ENCODE results near the gene LSM14A. TPM values are rescaled to one million over a fixed set of nuclear protein-coding genes. Genes with fewer than 3 reads are reported as not detected.
"Not testable (repeated sequence)": the region's sequence is repeated elsewhere in the genome, so short reads cannot be mapped to it uniquely, and the experiment has no call there.

Gene LSM14A
- polyA plus RNA-seq, 1 donor, result 105 TPM

GRCh38 chr19:34154401-34154800 is 17.9 kb upstream of the LSM14A start:
- no peaks in the 10 kb centered on the region for H3K4me1 ChIP-seq (ENCODE audit: control insufficient read depth, insufficient read depth, low read length)
- DNase-seq, result no peak
- no peaks in the 10 kb centered on the region for H3K36me3 ChIP-seq (ENCODE audit: control insufficient read depth, insufficient read depth, low read length)
- no peak overlapping the region for H3K27ac ChIP-seq (ENCODE audit: low read length)
- no peaks in the 10 kb centered on the region for H3K9me3 ChIP-seq (ENCODE audit: control insufficient read depth, low read depth, low read length)
- WGBS (ENCODE audit: insufficient coverage, low lambda C conversion rate), result no CpG with 5 or more reads among the region's 2 CpGs
- H3K27me3 ChIP-seq (ENCODE audit: control insufficient read depth, insufficient read depth, low read length), result no peaks in the 10 kb centered on the region
- no peak overlapping the region for H3K4me3 ChIP-seq (ENCODE audit: low read length)

GRCh38 chr19:34155686-34156085 is 16.6 kb upstream of the LSM14A start:
- 80% methylated on average over 2 of the region's 5 CpGs for WGBS (ENCODE audit: insufficient coverage, low lambda C conversion rate)
- H3K36me3 ChIP-seq (ENCODE audit: control insufficient read depth, insufficient read depth, low read length), result no peaks in the 10 kb centered on the region
- H3K27ac ChIP-seq (ENCODE audit: low read length), result no peak overlapping the region
- no peaks in the 10 kb centered on the region for H3K27me3 ChIP-seq (ENCODE audit: control insufficient read depth, insufficient read depth, low read length)
- H3K9me3 ChIP-seq (ENCODE audit: control insufficient read depth, low read depth, low read length), result no peaks in the 10 kb centered on the region
- DNase-seq, result no peak
- no peaks in the 10 kb centered on the region for H3K4me1 ChIP-seq (ENCODE audit: control insufficient read depth, insufficient read depth, low read length)
- H3K4me3 ChIP-seq (ENCODE audit: low read length), result no peak overlapping the region

- H3K36me3 ChIP-seq (ENCODE audit: control insufficient read depth, insufficient read depth, low read length); H3K27ac ChIP-seq (ENCODE audit: low read length); H3K27me3 ChIP-seq (ENCODE audit: control insufficient read depth, insufficient read depth, low read length); H3K9me3 ChIP-seq (ENCODE audit: control insufficient read depth, low read depth, low read length); H3K4me1 ChIP-seq (ENCODE audit: control insufficient read depth, insufficient read depth, low read length); DNase-seq; H3K4me3 ChIP-seq (ENCODE audit: low read length): not testable (repeated sequence)
- no CpG with 5 or more reads among the region's 7 CpGs for WGBS (ENCODE audit: insufficient coverage, low lambda C conversion rate)
Measured at GRCh38 chr19:34158966-34159365, 13.3 kb upstream of the LSM14A start.

GRCh38 chr19:34159541-34159940 is 12.8 kb upstream of the LSM14A start:
- H3K4me1 ChIP-seq (ENCODE audit: control insufficient read depth, insufficient read depth, low read length); H3K27me3 ChIP-seq (ENCODE audit: control insufficient read depth, insufficient read depth, low read length); H3K4me3 ChIP-seq (ENCODE audit: low read length); H3K9me3 ChIP-seq (ENCODE audit: control insufficient read depth, low read depth, low read length); DNase-seq; H3K36me3 ChIP-seq (ENCODE audit: control insufficient read depth, insufficient read depth, low read length); H3K27ac ChIP-seq (ENCODE audit: low read length): not testable (repeated sequence)
- no CpG with 5 or more reads among the region's 5 CpGs for WGBS (ENCODE audit: insufficient coverage, low lambda C conversion rate)

GRCh38 chr19:34161902-34162301 is 10.4 kb upstream of the LSM14A start:
- no CpG with 5 or more reads among the region's 2 CpGs for WGBS (ENCODE audit: insufficient coverage, low lambda C conversion rate)
- not testable (repeated sequence) for H3K4me1 ChIP-seq (ENCODE audit: control insufficient read depth, insufficient read depth, low read length); H3K9me3 ChIP-seq (ENCODE audit: control insufficient read depth, low read depth, low read length); H3K36me3 ChIP-seq (ENCODE audit: control insufficient read depth, insufficient read depth, low read length); H3K27me3 ChIP-seq (ENCODE audit: control insufficient read depth, insufficient read depth, low read length); DNase-seq; H3K27ac ChIP-seq (ENCODE audit: low read length); H3K4me3 ChIP-seq (ENCODE audit: low read length)

- no peak for DNase-seq
- 100% methylated on average over 1 of the region's 8 CpGs for WGBS (ENCODE audit: insufficient coverage, low lambda C conversion rate)
- Histone ChIP-seq H3K9me3 (ENCODE audit: control insufficient read depth, low read depth, low read length) (no peaks in the 10 kb centered on the region), H3K4me3 (ENCODE audit: low read length) (no peak overlapping the region), H3K36me3 (ENCODE audit: control insufficient read depth, insufficient read depth, low read length) (no peaks in the 10 kb centered on the region), H3K27ac (ENCODE audit: low read length) (no peak overlapping the region), H3K27me3 (ENCODE audit: control insufficient read depth, insufficient read depth, low read length) (no peaks in the 10 kb centered on the region), H3K4me1 (ENCODE audit: control insufficient read depth, insufficient read depth, low read length) (no peaks in the 10 kb centered on the region)
Measured at GRCh38 chr19:34165295-34165738, 7.0 kb upstream of the LSM14A start.

GRCh38 chr19:34169475-34170199 is 2.7 kb upstream of the LSM14A start:
- H3K27me3 ChIP-seq (ENCODE audit: control insufficient read depth, insufficient read depth, low read length); H3K4me3 ChIP-seq (ENCODE audit: low read length): not testable (repeated sequence)
- WGBS (ENCODE audit: insufficient coverage, low lambda C conversion rate), result 100% methylated on average over 6 of the region's 12 CpGs

GRCh38 chr19:34171539-34171876 is 796 bp upstream of the LSM14A start:
- Histone ChIP-seq H3K27me3 (ENCODE audit: control insufficient read depth, insufficient read depth, low read length) (no peaks in the 10 kb centered on the region), H3K4me1 (ENCODE audit: control insufficient read depth, insufficient read depth, low read length) (peaks cover 8% of the 10 kb centered on the region), H3K9me3 (ENCODE audit: control insufficient read depth, low read depth, low read length) (no peaks in the 10 kb centered on the region), H3K27ac (ENCODE audit: low read length) (peak overlapping the region; percentile 89), H3K36me3 (ENCODE audit: control insufficient read depth, insufficient read depth, low read length) (peaks cover 3% of the 10 kb centered on the region), H3K4me3 (ENCODE audit: low read length) (peak overlapping the region; percentile 62)
- DNase-seq, result peak in 1 of 2 donors; percentile 7
- no CpG with 5 or more reads among the region's 9 CpGs for WGBS (ENCODE audit: insufficient coverage, low lambda C conversion rate)

More at GRCh38 chr19:34169475-34170199, 2.7 kb upstream of the LSM14A start:
- H3K4me1 ChIP-seq (ENCODE audit: control insufficient read depth, insufficient read depth, low read length); H3K9me3 ChIP-seq (ENCODE audit: control insufficient read depth, low read depth, low read length); H3K27ac ChIP-seq (ENCODE audit: low read length); H3K36me3 ChIP-seq (ENCODE audit: control insufficient read depth, insufficient read depth, low read length); DNase-seq: not testable (repeated sequence)

GRCh38 chr19:34172661-34173192 is 423 bp downstream of the LSM14A start:
- peaks cover 12% of the 10 kb centered on the region for H3K4me1 ChIP-seq (ENCODE audit: control insufficient read depth, insufficient read depth, low read length)
- H3K4me3 ChIP-seq (ENCODE audit: low read length), result peak overlapping the region; percentile 62
- peaks cover 6% of the 10 kb centered on the region for H3K36me3 ChIP-seq (ENCODE audit: control insufficient read depth, insufficient read depth, low read length)
- WGBS (ENCODE audit: insufficient coverage, low lambda C conversion rate), result no CpG with 5 or more reads among the region's 58 CpGs
- H3K9me3 ChIP-seq (ENCODE audit: control insufficient read depth, low read depth, low read length), result no peaks in the 10 kb centered on the region
- peak overlapping the region; percentile 89 for H3K27ac ChIP-seq (ENCODE audit: low read length)
- DNase-seq, result peak in 1 of 2 donors; percentile 22
- no peaks in the 10 kb centered on the region for H3K27me3 ChIP-seq (ENCODE audit: control insufficient read depth, insufficient read depth, low read length)

- Histone ChIP-seq H3K9me3 (ENCODE audit: control insufficient read depth, low read depth, low read length) (no peaks in the 10 kb centered on the region), H3K27me3 (ENCODE audit: control insufficient read depth, insufficient read depth, low read length) (no peaks in the 10 kb centered on the region), H3K36me3 (ENCODE audit: control insufficient read depth, insufficient read depth, low read length) (peaks cover 6% of the 10 kb centered on the region), H3K4me1 (ENCODE audit: control insufficient read depth, insufficient read depth, low read length) (peaks cover 12% of the 10 kb centered on the region), H3K4me3 (ENCODE audit: low read length) (peak overlapping the region; percentile 62), H3K27ac (ENCODE audit: low read length) (peak overlapping the region; percentile 89)
- 0% methylated on average over 1 of the region's 23 CpGs for WGBS (ENCODE audit: insufficient coverage, low lambda C conversion rate)
- peak; percentile 52 to 81 for DNase-seq
Measured at GRCh38 chr19:34173193-34173956, 1.1 kb downstream of the LSM14A start.
